ENCODE measurements around the gene SOWAHC. TPM values are rescaled to one million over a fixed set of nuclear protein-coding genes. Genes with fewer than 3 reads are reported as not detected.

Gene SOWAHC
- total RNA-seq, result 11.2 and 18.4 TPM in 2 replicates

GRCh38 chr2:109613922-109614714 lies at the start of gene SOWAHC, which contains the start of gene SEPTIN10:
SOWAHC (plus strand) TSS chr2:109614364; CDS start chr2:109614490, 126 bp downstream.
SEPTIN10 (minus strand) TSS chr2:109613966; CDS start chr2:109613827, 139 bp downstream.

Other genes starting within 250 kb of the SOWAHC start
- gene SEPTIN10, start 398 bp upstream of the SOWAHC start, total RNA-seq, result 72.3 and 81.1 TPM in 2 replicates
- 8.9 and 9.2 TPM in 2 replicates for gene RGPD5, start 179.9 kb downstream of the SOWAHC start, total RNA-seq

Measured in cardiac atrium fibroblast (primary cell).